Measurements from ENCODE around the gene ASXL1. TPM values are rescaled to one million over a fixed set of nuclear protein-coding genes. Genes with fewer than 3 reads are reported as not detected.
"Not testable (repeated sequence)": the region's sequence is repeated elsewhere in the genome, so short reads cannot be mapped to it uniquely, and the experiment has no call there.

Gene ASXL1
- total RNA-seq (2014; rRNA removed; shearing (Covaris generic)): 74.3 and 74.9 TPM in 2 replicates

DNA sequence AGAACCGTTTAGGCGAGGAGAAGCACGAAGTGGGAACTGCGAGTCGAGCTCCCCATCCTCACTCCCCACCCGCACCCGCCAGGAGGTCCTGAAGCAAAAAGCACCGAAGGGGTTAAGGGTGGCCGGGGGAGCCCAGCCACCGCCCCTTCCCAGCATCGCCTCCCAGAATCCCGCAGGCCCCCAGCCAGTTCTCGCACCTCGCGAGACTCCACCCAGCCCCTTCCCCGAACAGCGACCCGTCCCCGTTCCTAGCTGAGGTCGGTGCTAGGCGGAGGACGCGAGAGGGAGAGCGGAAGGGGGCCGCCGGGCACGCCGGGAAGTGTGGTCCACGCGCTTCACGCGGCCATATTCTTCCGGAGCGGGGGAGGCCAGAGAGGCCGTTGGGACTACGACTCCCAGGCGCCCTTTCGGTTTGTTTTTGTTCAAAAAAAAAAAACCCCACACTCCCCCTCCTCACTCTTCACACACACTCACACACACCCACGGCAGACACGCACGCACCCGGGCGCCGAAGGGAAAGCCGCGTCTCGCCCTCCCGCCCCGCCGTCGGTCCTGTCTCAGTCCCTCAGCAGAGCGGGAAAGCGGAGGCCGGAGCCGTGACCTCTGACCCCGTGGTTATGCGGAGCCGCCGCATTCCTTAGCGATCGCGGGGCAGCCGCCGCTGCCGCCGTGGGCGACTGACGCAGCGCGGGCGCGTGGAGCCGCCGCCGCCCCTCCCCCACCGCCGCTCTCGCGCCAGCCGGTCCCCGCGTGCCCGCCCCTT lies at the start of gene ASXL1:
ASXL1 (plus strand) TSS at position 463 of the 763 bp plus-strand sequence. CDS start 445 bp downstream, outside the sequence.
- peak; percentile 99 for DNase-seq (ENCODE audit: low spot score)

DNA sequence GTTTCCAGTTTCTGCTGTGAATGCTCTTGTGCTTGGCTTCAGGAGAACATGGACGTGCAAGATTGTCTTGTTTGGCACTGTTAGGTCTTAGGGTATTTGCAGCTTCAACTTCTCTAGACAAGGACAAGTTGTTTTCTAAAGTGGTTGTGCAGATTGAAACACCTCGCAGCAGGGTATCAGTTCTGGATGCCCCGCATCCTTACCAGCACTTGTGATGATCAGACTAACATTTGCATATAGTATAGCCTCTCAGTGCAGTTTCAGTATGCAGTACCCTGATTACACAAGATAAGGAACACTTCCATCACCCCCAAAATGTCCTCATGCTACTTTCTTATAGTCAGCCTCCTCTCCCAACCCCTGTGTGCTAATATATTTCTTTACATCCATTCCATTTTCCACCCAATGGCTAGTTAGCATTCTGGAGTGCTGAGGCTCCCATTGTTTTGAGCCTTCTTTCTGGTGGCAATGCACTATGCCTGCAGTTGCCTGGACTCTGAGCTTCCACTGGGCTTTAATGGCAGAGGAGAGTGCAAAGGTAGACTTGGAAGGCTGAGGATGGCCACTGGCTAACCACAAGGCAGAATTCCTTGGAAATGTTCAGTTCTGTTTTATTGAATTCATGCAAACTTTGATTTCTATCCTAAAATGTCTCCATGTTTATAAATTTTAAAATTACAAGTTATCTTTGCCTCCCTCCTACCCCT lies 45.3 kb upstream of the ASXL1 start:
- DNase-seq (ENCODE audit: low spot score): no peak

DNA sequence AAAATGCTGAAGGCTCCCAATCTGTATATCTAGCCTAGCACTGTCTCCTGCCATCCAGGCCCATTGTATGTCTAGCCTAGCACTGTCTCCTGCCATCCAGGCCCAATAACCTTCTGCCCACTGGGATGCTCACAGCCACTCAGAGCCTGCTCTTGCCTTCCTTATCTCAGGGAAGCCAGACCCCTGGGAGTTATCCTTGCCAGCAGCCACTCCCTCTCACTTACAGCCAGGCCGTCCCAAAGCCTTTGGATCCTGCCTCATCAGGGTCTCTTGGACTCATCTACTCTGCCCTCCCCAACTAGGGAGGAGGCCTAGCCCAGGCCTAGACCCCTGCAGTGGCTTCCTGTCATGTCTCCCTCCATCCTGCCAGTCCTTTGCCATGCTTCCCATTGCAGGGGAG lies 43.4 kb upstream of the ASXL1 start:
- no peak for DNase-seq (ENCODE audit: low spot score)

DNA sequence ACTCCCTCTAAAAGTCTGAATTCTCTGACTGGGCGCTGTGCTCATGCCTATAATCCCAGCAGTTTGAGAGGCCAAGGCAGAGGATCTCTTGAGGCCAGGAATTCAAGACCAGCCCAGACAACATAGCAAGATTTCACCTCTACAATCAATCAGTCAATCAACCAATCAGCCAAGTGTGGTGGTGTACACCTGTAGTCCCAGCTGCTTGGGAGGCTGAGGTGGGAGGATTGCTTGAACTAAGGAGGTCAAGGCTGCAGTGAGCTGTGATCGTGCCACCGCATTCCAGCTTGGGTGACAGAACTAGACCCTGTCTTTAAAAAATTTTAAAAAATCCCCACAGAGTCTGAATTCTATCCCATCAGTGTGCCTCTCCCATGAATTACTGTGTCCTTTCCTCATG lies 42.7 kb upstream of the ASXL1 start:
- DNase-seq (ENCODE audit: low spot score): no peak

DNA sequence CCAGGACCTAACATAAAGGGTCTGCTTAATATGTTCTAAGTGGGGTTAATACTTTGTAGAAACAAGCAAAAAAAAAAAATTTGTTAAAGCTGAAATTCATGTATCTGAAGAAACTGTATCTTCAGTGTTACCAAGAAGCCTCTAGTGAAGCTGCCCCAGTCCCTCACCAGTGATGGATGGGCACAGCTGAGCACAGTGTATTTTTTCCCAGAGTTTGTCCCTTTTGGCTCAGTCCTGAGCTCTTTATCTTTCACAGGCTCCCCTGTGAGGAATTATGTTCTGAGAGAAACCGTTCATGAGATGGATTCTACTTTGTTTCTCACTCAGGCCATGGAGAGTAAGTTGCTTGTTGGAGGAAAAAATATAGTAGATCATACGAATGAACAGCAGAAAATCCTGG lies 42.2 kb upstream of the ASXL1 start:
- DNase-seq (ENCODE audit: low spot score): no peak

DNA sequence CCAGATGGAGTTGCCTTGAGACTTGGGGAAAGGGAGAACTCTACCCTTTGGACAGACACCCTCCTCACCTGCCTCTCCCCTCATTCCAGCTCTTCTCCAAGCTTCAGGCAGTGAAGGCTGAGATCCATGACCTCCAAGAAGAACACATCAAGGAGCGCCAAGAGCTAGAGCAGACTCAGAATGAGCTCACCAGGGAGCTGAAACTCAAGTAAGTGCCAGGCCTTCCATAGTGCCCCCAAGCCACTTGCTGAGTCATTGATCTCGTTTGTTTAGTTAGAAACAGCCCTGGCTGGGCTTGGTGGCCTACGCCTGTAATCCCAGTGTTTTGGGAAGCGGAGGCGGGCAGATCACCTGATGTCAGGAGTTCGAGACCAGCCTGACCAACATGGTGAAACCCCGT lies 41.5 kb upstream of the ASXL1 start:
- no peak for DNase-seq (ENCODE audit: low spot score)

DNA sequence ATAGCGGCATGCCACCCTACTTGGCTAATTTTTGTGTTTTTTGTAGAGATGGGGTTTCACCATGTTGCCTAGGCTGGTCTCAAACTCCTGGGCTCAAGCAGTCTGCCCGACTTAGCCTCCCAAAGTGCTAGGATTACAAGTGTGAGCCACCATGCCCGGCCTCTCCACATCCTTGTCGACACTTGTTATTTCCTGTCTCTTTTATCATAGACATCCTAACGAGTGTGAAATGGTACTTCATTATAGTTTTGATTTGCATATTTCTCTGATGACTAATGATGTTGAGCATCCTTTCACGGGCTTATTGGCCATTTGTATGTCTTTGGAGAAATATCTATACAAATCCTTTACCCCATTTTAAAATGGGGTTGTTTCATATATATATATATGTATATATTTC lies 39.0 kb upstream of the ASXL1 start:
- DNase-seq (ENCODE audit: low spot score): no peak

DNA sequence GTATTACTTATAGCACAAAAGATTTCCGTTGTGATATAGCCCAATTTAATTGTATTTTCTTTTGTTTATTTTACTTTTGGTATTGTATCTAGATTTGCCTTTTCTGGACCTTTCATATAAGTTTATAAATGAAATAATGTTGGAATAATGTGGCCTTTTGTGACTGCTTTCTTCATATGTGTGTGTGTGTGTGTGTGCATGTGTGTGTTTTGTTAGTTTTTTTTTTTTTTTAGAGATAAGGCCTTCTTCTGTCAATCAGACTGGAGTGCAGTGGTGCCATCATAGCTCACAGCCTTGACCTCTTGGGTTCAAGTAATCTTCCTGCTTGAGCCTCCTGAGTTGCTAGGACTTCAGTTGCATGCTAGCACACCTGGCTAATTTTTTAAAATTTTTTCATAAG lies 37.8 kb upstream of the ASXL1 start:
- DNase-seq (ENCODE audit: low spot score): no peak

DNA sequence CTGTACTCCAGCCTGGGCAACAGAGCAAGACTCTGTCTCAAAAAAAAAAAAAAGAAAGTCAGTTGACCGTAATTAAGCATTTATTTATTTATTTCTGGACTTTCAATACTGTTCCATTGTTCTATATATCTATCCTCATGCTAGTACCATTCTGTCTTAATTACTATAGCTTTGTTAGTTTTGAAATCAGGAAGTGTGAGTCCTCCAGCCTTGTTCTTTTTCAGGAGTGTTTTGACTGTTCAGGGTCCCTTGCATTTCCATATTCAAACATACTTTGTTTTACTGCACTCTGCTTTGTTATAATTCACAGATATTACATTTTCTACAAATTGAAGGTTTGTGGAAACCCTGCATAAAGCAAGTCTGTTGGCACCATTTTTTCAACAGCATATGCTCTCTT lies 36.7 kb upstream of the ASXL1 start:
- no peak for DNase-seq (ENCODE audit: low spot score)

DNA sequence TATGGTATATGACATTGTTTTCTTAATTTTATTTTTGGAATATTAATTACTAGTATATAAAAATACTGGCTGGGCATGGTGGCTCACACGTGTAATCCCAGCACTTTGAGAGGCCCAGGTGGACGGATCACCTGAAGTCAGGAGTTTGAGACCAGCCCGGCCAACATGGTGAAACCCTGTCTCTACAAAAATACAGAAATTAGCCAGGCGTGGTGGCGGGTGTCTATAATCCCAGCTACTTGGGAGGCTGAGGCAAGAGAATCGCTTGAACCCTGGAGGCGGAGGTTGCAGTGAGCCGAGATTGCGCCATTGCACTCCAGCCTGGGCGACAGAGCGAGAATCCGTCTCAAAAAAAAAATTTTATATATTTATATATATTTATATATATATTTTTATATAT lies 35.9 kb upstream of the ASXL1 start:
- DNase-seq (ENCODE audit: low spot score): not testable (repeated sequence)

DNA sequence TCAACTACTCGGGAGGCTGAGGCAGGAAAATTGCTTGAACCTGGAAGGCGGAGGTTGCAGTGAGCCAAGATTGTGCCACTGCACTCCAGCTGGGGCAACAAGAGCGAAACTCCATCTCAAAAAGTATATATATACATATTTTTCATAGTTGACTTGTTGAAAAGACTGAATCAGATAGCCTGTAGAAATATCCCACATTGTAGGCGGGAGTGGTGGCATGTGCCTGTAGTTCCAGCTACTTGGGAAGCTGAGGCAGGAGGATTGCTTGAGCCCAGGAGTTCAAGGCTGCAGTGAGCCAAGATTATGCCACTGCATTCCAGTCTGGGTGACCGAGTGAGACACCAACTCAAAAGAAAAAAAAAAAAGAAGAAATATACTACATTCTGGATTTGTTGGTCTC lies 34.4 kb upstream of the ASXL1 start:
- DNase-seq (ENCODE audit: low spot score): not testable (repeated sequence)

DNA sequence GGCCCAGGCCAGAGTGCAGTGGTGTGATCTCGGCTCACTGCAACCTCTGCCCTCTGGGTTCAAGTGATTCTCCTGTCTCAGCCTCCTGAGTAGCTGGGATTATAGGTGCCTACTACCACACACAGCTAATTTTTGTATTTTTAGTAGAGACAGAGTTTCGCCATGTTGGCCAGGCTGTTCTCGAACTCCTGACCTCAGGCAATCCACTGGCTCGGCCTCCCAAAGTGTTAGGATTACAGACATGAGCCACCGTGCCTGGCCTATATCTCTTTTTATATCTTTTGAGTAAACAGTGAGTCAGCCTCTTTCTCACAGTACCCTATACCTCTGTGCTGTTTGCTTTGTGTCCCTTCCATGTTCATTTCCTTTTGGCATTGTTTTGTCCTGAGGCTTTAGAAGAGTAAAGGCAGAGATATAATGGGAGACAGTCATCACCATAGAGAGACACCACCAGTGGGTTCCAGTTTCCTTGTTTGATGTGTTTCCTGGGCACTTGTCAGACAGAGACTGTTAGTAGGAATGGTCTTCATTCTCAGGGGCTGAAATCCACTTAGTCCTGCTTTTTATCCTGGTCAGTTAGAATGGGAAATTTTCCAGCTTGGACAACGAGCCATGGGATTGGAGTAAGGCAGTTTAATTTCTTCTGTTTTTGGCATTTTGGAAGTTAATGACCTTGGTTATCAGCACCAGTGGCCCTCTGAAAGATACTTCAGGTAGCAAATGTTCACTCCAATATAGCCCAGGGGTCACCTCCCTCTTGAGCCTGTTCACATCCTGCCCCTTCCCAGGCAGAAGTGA lies 32.2 kb upstream of the ASXL1 start:
- DNase-seq (ENCODE audit: low spot score): peak; percentile 94

DNA sequence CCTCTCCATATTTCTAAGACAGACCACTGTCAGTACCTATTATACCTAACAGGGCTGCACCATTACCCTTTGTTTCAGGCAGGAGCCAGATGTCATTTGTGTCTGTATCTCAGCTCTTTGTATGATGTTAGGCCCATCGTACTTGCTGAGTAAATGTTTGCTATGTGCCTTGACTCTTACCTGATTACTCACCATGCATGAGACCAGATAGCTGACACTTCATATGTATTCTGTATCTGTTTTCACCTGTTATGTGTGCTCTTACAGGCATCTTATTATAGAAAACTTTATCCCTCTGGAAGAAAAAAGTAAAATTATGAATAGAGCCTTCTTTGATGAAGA lies 31.7 kb upstream of the ASXL1 start:
- peak; percentile 33 for DNase-seq (ENCODE audit: low spot score)

DNA sequence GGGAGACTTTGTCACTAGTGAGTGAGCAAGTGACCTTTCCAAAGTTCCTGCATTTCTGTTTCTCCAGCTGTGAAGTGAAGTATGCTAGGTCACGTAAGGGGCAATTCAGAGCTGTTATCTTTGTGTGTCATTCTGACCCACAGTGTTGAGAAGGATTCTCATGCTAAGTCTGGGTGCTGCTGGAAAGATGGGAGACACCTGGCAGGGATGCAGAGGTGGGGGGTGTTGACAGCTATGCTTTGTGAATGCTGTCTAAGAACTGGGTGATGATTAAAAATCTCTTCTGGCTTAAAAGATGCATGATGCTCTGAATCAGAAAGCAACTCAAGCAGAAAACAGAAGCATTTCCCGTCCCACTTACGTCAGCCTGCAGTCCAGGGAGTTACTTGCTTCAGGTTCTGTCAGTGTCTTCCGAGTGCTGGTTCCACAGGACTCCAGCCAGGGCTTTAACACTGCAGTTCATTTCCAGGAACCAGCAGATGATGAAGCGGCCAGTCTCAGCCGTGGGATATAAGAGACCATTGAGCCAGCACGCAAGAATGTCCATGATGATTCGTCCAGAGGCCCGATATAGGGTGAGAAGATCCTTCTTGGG lies 30.9 kb upstream of the ASXL1 start:
- DNase-seq (ENCODE audit: low spot score): no peak

DNA sequence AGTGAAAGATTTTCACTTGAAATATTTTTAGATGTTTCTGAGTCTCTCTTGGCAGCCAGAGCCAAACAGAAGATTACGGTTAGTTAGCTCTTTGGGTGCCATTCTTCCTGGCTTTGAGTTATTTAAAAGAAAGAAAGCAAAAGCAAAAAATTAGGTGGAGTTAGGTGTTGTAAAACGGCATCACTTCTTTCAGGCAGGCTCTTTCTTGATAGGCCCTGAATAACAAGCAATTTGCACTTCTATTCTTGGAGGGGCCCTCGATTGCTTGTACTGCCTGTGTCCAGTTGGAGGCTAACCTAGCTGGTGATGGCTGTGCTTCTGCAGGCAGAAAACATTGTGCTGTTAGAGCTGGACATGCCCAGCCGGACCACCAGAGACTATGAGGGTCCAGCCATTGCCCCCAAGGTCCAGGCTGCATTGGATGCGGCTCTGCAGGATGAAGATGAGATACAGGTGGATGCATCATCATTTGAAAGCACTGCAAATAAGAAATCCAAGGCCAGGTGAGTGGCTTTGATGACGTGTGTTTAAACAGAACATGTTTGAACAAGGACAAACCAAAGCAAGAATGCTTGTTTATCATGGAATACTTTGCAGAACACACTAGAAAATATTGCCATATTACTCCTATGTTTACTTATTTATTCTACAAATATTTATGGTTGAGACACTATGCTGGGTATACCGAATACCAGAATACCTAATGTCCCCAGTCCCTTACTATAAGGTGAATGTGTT lies 28.1 kb upstream of the ASXL1 start:
- DNase-seq (ENCODE audit: low spot score): no peak

DNA sequence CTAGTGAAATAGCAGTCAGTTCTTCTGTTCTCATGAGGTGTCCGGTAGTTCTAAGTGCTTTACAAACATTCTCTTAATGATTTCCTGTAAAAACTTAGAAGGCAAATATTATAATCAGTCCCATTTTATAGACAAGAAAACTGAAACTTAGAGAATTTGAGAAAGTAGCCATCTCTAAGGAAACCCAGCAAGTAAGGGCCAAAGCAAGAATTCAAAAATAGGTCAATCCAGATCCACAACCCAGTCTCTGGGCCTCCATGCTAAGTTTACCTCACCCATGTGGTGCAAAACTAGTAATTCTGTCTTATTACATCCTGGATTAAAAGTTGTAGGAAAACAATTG lies 27.6 kb upstream of the ASXL1 start:
- DNase-seq (ENCODE audit: low spot score): no peak

DNA sequence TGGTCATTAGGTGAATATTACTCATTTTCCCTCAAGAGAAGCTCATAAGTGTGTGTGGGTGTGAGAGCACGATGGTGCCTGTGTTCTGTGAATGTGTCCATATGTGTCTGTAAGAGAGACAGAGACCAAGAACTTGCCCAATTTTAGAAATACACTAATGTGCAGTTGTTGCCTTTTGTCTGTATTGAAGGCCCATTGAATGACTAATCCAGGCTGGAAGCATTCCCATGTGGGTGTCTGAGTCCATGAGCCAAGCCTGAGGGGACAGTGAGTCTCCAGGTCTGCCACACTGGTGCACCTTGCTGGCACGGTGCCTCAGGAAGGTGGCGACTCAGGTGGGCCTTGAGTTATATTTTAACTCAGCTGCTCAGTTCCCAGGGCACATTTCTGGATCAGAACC lies 25.5 kb upstream of the ASXL1 start:
- peak; percentile 52 for DNase-seq (ENCODE audit: low spot score)

DNA sequence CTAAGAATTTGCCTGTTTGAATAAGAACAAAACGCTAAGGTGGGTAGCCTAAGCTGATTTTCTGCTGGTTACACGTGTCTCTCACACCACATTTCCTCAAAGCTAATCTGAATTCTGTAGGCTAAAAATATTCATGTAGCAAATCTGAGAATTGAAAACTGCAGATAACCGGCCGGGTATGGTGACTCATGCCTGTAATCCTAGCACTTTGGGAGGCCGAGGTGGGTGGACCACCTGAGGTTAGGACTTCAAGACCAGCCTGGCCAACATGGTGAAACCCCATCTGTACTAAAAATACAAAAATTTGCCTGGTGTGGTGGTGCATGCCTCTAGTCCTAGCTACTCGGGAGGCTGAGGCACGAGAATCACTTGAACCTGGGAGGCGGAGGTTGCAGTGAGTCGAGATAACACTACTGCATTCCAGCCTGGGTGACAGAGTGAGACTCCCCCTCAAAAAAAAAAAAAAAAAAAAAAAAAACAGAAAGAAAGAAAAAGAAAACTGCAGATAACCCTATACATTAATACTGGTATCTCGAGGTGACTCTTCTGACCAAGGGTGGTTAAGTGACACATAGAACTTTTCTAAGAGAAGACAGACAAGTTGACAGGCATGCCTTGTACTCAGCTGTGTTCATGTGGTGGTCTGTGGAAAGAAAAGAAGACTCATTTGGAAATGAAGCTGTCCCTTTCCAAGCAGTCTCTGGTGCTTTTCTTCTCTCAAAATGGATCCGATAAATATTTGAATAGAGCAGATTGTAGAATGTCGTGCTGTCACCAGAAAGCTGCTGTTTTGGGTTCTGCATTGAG lies 24.7 kb upstream of the ASXL1 start:
- DNase-seq (ENCODE audit: low spot score): no peak

DNA sequence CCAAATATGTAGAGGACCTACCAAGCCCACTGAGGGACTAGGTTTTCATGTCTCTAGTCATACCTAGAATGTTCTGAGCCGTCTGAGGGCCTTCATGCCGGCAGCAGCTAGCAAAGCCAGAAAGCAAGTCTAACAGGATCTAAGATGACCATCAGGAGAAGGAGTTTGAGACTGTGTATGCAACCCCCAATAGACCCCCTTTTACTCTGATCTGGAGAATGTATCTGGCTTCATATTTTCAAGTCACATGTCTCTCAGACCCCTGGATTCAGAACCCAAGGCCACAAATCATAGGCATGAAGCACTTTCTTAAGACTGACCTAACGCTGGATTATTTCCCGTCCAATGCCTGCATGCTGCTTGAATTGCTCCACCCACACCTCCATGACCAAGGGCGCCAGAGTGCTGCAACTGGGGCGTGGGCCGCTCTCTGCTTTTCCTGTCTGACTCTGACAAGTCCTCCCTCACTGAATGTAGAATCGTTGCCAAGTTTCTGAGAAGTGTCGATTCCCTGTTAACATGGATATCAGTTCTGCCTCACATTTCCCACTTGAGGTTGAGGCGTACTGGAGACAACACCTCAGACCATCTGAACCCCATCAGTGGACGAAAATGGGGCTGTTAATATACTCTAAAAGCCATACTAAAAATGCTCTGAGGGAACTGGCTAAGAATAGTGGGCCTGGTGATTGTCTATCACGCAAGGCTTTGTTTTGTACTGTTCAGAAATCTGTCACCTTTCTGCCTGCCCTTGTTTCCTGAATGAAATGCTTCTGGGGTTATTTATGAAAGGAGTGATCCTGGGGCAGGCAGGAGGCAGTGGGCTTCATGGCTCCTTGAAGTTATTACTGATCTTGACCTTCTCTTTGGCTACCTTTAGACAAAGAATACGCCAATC lies 23.9 kb upstream of the ASXL1 start:
- no peak for DNase-seq (ENCODE audit: low spot score)

DNA sequence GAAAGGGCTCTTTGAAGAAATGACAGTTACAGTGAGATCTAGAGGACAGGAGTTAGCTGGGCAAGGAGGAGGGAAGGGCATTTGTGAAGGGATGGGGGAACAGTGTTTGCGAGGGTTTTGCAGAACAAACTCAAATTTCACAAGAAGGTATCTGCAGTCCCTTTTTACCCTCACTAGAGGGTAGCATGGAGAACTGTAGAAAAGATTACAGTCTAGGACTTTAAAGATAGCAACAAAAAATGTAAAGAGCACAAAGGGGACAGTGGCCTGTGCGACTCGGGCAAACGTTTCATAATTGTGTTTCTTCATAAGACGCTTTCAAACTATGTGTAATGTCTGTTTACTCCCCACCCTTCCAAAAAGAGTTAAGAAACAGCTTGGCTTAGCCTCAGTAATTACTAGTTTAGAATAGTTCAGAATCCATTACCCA lies 21.2 kb upstream of the ASXL1 start:
- peak; percentile 63 for DNase-seq (ENCODE audit: low spot score)
